ENCODE measurements around the gene SPG7.

Gene SPG7

GRCh38 chr16:89541792-89542191 lies 33.6 kb downstream of the SPG7 start:
- ChIA-PET CTCF (interaction anchor here (1.1 to 1.3 kb wide), 2 partner anchors 10 to 73 kb away, joined by 3 read pairs; no protein-coding TSS in a partner anchor), POLR2A (no interaction called here)
- no peak for DNase-seq (ENCODE audit: extremely low spot score)
- TF ChIP-seq CTCF (IDR thresholded peaks at IDR 0.05; ENCODE audit: control extremely low read depth, extremely low read depth, low read depth, missing control alignments), result no peak

DNA sequence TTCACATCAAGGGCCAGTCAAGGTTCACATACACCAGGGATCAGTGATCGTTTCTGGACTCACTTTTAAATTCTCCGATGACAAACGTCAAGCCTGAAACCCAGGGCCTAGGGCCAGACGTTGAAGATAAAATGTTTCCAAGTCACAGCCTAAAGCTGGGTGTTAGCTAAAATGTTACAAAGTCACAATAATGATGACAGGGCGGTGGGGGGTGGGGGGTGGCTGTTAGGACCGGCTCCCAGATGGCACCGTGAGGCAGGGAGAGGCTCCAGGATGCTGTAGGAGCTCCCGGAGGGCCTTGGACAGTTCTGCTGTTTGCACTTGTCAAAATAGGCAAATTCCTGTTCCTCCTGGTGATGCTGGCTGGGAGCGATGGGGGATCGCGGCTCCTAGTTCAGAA lies 35.9 kb downstream of the SPG7 start:
- no peak for DNase-seq (ENCODE audit: extremely low spot score)
- CTCF ChIA-PET, result interaction anchor here (1.4 kb wide), 1 partner anchor 9 kb away, joined by 4 read pairs; no protein-coding TSS in a partner anchor
- TF ChIP-seq CTCF (IDR thresholded peaks at IDR 0.05; ENCODE audit: control extremely low read depth, extremely low read depth, low read depth, missing control alignments), result no peak
- POLR2A ChIA-PET, result no interaction called here

DNA sequence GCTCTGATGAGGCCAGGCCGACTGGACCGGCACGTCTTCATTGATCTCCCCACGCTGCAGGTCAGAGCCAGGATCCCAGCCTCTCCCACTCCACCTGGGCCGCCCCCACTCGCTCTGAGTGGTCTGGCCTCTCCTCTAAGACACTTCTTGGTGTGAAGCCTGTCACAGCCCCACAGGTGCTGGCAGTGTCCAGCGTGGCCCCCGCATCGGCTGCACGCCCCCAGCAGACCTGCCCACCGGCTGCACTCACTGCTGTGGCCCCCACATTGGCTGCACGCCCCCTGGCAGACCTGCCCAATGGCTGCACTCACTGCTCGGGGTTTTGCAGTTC lies 36.5 kb downstream of the SPG7 start:
- no peak for TF ChIP-seq CTCF (IDR thresholded peaks at IDR 0.05; ENCODE audit: control extremely low read depth, extremely low read depth, low read depth, missing control alignments)
- ChIA-PET POLR2A (no interaction called here), CTCF (interaction anchor here (1.4 kb wide), 1 partner anchor 8 kb away, joined by 4 read pairs; no protein-coding TSS in a partner anchor)
- DNase-seq (ENCODE audit: extremely low spot score), result no peak

GRCh38 chr16:89545044-89545830 lies 37.0 kb downstream of the SPG7 start:
- POLR2A ChIA-PET, result interaction anchor here (1.4 kb wide), 1 partner anchor 8 kb away, joined by 4 read pairs; no protein-coding TSS in a partner anchor
- no peak for DNase-seq (ENCODE audit: extremely low spot score)
- no peak for TF ChIP-seq CTCF (IDR thresholded peaks at IDR 0.05; ENCODE audit: control extremely low read depth, extremely low read depth, low read depth, missing control alignments)
- CTCF ChIA-PET, result interaction anchor here (1.0 to 1.5 kb wide), 3 partner anchors 8 to 236 kb away, joined by 3 to 5 read pairs (median 4); no protein-coding TSS in a partner anchor

DNA sequence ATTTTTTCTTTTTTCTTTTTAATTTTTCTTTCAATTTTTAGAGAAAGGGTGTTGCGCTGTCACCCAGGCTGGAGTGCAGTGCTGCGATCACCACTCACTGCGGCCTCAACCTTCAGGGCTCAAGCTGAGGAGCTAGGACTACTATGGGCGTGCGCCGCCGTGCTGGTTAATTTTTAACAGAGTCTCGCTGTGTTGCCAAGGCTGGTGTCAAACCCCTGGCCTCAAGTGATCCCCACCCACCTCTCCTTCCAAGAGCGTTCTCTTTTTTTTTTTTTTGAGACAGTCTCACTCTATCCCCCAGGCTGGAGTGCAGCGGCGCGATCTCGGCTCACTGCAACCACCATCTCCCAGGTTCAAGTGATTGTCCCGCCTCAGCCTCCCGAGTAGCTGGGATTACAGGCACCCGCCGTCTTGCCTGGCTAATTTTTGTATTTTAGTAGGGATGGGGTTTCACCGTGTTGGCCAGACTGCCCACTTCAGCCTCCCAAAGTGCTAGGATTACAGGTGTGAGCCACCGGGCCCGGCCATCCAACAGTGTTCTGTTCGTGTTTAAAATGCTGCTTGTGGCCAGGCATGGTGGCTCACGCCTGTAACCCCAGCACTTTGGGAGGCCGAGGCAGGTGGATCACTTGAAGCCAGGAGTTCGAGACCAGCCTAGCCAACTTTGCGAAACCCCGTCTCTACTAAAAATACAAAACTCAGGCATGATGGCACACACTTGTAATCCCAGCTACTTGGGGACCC lies 37.8 kb downstream of the SPG7 start:
- DNase-seq (ENCODE audit: extremely low spot score), result no peak
- no peak for TF ChIP-seq CTCF (IDR thresholded peaks at IDR 0.05; ENCODE audit: control extremely low read depth, extremely low read depth, low read depth, missing control alignments)
- POLR2A ChIA-PET, result interaction anchor here (1.4 kb wide), 1 partner anchor 9 kb away, joined by 4 read pairs; no protein-coding TSS in a partner anchor
- CTCF ChIA-PET, result interaction anchor here (1.0 to 1.5 kb wide), 2 partner anchors 12 to 237 kb away, joined by 3 to 5 read pairs; no protein-coding TSS in a partner anchor

DNA sequence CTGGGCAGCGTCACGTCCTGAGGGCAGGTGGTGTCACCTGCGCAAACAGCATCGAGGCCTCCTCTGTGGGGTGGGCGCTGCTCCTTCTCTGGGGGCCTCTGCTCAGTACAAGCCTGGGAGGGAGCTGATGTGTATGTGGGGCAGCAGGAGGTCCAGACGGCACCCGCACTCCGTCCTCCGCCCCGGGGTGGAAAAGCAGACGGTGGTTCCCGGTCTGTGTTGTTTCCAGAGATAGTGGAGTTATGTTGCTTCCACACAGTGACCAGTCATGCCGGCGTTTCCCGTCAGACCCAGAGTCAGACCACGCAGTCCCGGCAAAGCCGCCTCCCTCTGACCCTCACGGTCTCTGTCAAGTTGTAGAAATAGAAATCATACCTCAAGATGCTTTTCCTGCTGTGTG lies 38.6 kb downstream of the SPG7 start:
- ChIA-PET POLR2A (no interaction called here), CTCF (no interaction called here)

More for the DNA sequence above, 38.6 kb downstream of the SPG7 start:
- TF ChIP-seq CTCF (IDR thresholded peaks at IDR 0.05; ENCODE audit: control extremely low read depth, extremely low read depth, low read depth, missing control alignments), result no peak
- DNase-seq (ENCODE audit: extremely low spot score), result no peak
